Hindlimb muscle (tissue), 1 donor: ENCODE results near the gene KCNQ1OT1. TPM values are rescaled to one million over a fixed set of nuclear protein-coding genes. Genes with fewer than 3 reads are reported as not detected.

Experiments
- DNase-seq: peaks from one replicate; pipeline ENCODE4 v3.0.0-alpha.2; 2013
- polyA plus RNA-seq: library from polyadenylated mRNA; unstranded; fragments of 120-200 nt; gene quantifications from one replicate; pipeline ENCODE4 v1.2.1, GENCODE V29; 2013; ENCODE audit not compliant: insufficient read length

KCNQ1OT1 gene
- polyA plus RNA-seq: 1.3 TPM

DNA sequence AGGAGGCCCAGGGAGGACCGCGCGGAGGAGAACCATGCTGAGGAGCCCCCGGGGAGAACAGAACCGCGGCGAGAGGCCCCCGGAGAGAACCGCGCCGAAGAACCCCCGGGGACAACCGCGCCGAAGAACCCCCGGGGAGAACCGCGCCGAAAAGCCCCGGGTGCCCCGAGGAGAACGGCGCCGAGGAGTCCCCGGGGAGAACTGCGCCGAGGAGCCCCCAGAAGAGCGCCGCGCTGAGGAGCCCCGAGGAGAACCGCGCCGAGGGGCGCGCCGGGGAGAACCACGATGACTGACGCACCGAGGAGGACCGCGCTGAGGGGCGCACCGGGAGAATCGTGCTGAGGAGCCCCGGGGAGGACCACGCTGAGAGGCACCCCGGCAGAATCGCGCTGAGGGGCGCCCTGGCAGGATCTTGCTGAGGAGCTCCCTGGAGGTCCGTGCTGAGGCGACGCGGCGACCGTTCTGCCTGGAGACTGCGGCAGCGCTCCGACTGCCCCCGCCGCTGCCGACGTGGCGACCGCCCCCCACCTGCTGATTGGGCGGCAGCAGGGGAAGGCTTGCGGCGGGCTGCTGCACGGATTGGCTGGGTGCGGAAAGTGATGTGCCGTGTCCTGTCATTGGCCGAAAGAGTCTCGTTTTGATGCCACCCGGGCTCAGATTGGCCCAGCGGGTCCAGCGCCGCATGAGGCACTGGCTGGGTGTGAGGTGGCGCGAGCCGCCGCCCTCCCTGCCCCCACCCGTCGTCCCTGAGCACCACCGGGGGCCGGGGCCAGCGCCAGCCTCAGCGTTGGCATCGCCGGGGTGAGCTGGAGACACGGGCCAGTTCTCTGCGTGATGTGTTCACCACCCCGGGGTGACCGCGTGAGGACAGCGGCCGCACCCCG lies at the start of gene KCNQ1OT1:
TSS of gene KCNQ1OT1 (minus strand) at position 464 of the 884 bp plus-strand sequence.
- peak; percentile 91 for DNase-seq

DNA sequence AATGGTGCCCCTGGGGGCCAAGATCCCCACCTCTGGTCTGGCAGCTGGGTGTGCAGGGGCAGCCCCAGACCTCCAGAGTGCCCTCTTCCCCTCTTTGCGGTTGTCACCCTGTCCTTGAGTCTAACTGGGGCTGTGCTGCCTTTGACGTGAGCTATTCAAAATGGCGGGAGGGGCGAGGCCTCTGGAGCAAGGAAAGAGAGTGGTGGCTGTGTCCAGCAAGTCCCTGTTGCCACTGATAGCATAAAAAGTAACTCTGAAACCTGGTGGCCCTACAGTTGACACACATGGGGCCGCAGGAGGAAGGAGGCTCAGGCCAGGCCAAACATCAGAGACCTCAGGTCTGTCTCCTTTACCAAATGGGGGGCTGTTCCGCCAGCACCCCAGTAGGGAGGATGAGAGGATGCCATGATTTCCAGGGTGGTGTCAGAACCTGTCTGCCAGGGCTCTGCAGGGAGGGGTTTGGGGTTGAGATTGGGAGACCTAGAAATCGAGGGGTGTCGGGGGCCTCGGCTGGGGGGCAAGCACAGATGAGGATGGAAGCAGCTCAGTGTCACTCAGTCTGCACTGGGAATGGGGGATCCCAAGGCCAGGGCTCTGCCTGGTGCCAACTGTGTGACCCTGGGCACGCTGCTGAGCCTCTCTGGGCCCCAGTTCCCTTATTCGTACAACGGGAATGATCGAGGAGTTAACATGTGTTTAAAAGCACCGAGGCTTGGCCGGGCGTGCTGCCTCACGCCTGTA lies 49.2 kb upstream of the KCNQ1OT1 start:
- DNase-seq: no peak

- DNase-seq: no peak
These were observed 48.4 kb upstream of the KCNQ1OT1 start for GRCh38 chr11:2748061-2748813.

DNA sequence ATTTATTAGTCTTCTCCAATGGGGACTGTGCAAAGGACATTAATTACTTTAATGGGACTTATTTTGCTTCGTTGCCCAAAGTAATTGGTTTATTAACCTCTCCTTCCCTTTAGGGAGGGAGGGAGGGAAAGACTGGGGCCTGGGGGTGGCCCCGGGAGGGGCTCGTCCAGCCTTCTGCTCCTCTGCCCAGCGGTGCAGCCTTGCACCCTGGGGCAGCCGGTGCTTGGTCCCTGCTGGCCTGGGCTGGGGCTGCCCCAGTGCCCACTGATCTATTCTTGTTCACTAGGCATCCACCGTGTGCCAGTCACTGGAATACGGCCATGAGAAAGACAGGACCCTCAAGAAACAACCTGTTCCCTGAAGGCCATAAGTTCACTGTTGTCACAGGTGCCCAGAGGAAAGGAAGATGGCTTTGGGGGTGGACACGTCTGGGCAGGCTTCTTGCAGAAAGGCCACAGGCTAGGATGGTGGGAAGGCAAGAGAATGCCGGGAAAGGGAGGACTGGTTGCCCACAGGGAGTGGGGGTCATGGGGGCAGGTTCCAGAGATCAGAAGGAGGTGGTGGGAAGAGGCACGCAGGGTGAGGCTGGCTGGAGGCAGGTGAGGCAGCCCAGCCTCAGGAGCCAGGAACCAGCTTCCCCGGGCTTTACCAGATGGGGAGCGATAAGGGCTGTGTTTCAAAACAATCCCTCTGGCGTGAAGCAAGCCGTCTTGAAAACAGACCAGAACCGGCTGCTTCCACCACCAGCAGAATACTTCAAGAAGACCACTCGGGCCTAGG lies 47.6 kb upstream of the KCNQ1OT1 start:
- no peak for DNase-seq

DNA sequence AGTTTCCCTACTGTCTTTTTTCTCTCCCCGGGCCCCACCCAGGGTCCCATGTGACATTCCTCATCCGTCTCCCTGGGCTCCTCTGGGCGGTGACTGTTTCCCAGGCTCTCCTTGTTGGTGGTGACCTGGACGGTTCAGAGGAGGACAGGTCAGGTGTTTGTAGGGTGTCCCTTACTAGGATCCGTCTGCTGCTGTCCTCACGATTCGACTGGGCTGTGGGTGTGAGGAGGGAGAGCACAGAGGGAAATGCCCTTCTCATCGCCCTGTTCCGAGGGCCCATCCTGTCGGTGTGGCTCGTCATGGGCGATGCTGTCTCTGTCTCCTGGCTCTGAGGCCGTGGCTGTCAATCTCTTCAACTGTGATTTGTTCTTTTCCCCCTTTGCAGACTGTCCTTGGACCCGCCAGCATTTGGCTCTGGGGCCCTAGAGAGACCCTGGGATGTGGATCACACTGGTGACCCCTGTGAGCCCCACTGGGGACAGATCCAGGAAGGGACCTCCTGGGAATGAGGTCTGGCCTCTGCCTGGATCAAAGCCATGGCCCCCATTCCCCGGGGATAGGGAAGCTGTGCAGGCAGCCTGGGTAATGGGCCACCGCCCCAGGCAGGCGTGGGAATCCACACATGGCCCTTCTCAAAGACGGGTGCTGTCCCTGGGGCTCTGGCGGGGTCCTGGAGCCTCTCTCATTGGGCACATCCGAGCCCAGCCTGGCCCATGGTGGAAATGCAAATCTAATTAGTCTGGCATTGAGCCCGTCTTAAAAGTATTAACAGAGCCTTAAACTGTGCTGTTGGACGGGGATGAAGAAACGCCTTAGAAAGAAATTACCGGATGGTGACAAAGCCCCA lies 46.8 kb upstream of the KCNQ1OT1 start:
- DNase-seq: no peak

- no peak for DNase-seq
These were observed 45.7 kb upstream of the KCNQ1OT1 start for GRCh38 chr11:2745511-2745910.

- no peak for DNase-seq
These were observed 44.4 kb upstream of the KCNQ1OT1 start for GRCh38 chr11:2744166-2744565.

DNA sequence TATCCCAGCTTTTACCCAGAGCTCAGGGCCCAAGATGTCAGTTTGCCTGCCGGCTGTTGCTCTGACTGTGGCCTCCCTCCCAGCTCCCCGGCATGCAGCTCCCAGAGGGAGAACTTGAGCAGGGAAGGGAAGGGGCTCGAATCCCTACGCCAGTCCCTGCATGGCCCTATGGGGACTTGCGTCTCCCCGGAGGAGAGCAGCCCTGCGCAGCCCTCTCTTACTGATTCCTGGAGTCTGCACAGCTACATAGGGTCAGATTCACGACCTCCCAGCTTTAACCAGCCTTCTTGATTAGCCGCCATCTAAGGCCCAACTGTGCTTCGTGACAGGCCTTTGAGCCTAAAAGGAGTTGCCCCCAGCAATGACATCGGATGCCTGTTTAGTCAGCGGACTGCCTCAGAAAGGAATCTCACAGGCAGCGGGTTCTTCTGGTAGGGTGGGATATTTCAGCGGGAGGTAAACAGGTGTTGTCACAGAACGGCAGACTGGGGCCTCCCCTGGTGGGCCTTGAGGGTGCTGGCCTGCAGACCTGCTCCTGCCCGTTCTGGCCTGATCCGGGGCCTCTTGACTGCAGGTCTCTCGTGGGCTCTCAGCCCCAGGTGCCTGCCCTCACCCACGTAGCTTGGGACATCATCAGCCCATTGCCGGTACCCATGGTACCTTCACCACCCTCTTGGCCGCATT lies 43.8 kb upstream of the KCNQ1OT1 start:
- DNase-seq: no peak

DNA sequence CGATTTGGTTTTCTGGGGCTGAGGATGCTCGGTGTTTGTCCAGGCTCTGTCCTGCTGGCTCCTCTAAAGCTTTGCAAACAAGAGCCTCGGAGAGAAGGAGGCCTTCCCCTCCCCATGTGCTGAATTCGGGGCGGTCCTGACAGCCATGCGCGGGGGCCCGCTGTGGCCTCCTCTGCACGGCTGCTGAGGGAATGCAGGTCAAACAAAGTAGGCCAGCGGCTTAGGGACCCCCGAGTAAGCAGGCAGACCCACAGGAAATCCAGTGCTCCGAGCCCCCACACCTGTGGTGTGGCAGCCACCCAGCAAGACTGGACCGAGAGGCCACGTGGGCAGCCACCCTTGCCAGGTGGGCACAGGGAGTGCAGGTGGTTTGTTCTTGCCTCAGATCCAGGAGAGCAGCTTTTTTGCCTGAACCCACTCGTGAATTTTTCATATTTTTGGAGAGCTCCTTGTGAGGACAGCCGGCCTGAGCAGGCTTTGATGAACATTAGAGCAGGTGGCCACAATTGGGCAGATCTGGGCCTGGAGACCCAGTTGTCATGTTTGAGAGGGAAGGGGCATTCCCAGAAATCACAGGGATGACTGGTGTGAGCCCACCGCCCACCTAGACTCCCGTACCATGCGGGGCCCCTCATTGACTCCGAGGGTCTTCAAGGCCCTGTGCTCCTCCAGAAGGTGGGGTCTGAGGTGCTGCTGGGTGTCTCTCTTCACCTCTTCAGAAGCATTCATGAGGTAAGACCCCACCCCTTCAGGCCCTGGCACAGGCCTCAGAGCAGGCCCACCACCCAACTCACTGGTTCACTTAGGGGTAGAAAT lies 43.0 kb upstream of the KCNQ1OT1 start:
- no peak for DNase-seq

DNA sequence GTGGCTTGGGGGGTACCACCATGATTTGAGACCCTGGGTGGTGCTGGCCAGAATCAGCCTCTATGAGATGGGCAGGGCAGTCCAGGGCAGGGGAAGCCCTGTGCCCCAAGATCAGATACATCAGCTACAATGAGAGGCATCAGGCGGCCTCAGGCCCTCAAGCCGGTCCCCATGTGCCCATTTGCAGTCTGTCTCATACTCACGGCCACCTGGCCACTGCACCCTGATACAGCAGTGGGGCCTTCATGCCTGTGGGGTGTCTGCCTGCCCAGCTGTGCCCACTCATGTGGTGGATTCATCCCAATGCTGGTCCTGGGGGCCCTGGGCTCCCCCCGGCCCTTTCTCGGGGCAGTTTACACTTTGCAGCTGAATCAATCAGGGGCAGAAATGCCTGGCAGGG lies 42.4 kb upstream of the KCNQ1OT1 start:
- DNase-seq: no peak

DNA sequence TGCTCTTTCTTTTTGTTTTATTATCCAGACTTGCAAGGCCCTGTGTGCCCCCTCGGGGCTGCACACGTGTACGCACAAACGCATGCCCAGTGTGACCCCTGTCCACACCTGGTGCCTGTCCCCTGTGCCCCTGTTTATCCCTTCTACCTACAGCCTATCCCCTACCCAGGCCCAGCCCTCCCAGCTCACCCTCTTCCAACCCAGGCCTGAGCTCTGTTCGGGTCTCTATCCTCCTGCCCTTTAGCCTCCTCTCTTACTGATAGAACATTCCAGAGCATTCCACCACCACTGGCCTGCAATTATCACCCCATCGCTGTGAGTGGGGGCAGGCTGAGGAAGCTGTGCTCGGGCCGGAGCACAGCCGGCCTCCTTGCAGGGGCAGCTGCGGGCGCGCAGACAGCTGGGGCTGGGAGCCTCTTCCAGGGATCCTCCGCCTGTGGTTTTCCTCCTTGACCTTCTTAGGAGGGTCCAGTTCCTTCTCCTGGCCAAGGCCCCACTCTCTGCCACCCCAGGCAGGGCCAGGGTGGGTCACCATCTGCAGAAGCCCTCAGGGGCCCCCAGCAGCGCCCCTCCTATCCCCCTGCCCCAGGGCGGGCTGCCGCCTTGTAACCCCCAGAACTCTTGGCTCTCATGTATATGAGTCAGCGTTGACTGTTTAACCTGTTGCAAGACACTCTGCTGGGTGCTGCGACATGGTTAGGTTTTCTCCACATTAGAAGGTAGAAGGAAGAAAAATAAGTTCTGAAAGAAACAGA lies 41.8 kb upstream of the KCNQ1OT1 start:
- DNase-seq: no peak

- no peak for DNase-seq
These were observed 41.2 kb upstream of the KCNQ1OT1 start for GRCh38 chr11:2741006-2741376.

DNA sequence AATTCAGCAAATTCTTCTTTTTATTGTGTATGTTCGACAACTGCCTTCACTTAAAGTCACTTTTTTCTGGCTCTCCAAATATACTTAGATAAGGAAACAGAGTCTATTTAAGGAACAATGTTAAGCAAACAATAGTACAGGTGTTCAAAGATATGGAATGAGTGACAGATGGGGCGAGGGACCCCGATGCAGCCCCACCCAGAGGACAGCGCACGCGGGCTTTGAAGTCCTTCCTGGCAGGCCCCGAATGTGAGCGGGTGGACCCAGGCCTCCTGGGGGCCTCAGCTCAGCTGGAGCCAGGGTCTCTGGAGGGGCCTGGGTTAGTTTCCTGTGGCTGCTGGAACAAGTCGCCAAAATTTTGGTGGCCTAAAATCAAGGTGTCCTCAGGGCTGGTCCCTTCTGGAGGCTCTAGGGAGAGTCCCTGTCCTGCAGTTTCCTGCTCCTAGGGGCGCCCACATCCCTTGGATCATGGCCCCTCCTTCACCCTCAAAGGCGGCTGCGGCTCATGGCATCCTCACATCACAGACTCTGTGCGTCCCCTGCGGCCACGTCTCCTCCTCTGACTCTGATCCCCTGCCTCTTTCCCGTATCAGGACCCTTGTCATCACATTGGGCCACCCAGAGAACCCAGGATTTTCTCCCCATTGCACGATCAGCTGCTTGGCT lies 40.6 kb upstream of the KCNQ1OT1 start:
- no peak for DNase-seq

GRCh38 chr11:2739531-2740274 lies 39.9 kb upstream of the KCNQ1OT1 start:
- DNase-seq: no peak

GRCh38 chr11:2738551-2739431 lies 39.0 kb upstream of the KCNQ1OT1 start:
- DNase-seq: no peak

GRCh38 chr11:2737866-2738265 lies 38.1 kb upstream of the KCNQ1OT1 start:
- DNase-seq: no peak

GRCh38 chr11:2737226-2737590 lies 37.4 kb upstream of the KCNQ1OT1 start:
- no peak for DNase-seq
